Thyroid gland (tissue), 4 donors: ENCODE results near the gene PABPN1.

Experiments used
- POLR2A ChIP-seq, 2 donors: fragments of 450-650 bp; IDR thresholded peaks; one replicate each; pipeline ENCODE4 v1.6.1; 2017; ENCODE audit warnings: antibody characterized with exemption in 2 of 2, mild to moderate bottlenecking in 2 of 2, moderate library complexity in 1 of 2
- TF ChIP-seq, protein P1 (sequence below), 6 experiments: fragments of 200-600 bp in 3 of 6; fragments of 450-650 bp in 3 of 6; sonication (generic) in 3 of 6; IDR thresholded peaks; one replicate each; pipeline ENCODE4 v1.5.1; 2016 to 2019; ENCODE audit warnings: antibody characterized with exemption in 6 of 6, mild to moderate bottlenecking in 2 of 6, inconsistent platforms in 1 of 6, moderate library complexity in 1 of 6

DNA sequence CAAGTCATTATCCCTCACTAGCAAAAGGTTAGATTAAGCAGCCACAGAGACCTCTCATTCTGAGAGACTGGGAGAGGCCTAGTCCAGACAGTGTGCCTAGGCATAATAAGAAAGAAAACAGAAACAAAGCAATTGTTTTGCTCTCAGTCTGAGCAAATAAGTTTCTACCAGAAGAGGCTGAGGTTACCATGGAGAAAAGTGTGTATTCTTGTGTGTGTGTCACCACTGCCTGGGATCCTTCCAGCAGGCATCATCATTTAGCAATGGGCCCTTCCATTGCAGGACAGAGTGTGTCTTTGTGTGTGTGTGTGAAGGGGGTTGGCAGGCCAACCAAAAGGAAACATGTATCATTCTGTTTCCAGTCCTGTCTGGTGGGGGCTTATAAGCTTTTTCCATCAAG lies 40.1 kb downstream of the PABPN1 start:
- TF ChIP-seq, protein P1, sequence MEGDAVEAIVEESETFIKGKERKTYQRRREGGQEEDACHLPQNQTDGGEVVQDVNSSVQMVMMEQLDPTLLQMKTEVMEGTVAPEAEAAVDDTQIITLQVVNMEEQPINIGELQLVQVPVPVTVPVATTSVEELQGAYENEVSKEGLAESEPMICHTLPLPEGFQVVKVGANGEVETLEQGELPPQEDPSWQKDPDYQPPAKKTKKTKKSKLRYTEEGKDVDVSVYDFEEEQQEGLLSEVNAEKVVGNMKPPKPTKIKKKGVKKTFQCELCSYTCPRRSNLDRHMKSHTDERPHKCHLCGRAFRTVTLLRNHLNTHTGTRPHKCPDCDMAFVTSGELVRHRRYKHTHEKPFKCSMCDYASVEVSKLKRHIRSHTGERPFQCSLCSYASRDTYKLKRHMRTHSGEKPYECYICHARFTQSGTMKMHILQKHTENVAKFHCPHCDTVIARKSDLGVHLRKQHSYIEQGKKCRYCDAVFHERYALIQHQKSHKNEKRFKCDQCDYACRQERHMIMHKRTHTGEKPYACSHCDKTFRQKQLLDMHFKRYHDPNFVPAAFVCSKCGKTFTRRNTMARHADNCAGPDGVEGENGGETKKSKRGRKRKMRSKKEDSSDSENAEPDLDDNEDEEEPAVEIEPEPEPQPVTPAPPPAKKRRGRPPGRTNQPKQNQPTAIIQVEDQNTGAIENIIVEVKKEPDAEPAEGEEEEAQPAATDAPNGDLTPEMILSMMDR (IDR thresholded peaks at IDR 0.05) = no peak
- no peak for TF ChIP-seq POLR2A (IDR thresholded peaks at IDR 0.05)
